ENCODE results near the gene DVL2.
"Not testable (repeated sequence)": the region's sequence is repeated elsewhere in the genome, so short reads cannot be mapped to it uniquely, and the experiment has no call there.

DVL2 gene

GRCh38 chr17:7254511-7254910 is 20.2 kb upstream of the DVL2 start:
- no peak for DNase-seq

- DNase-seq: no peak
Observed at GRCh38 chr17:7253082-7253481, 18.8 kb upstream of the DVL2 start.

GRCh38 chr17:7252176-7253043 is 18.1 kb upstream of the DVL2 start, which contains the start of gene ELP5:
Gene ELP5 (plus strand): TSS chr17:7252215. CDS start chr17:7252551, 336 bp downstream.
- peak; percentile 78 for DNase-seq

- DNase-seq: peak; percentile 88
Observed at GRCh38 chr17:7251661-7252175, 17.4 kb upstream of the DVL2 start, which contains the start of gene CTDNEP1. Gene CTDNEP1 (minus strand): TSS chr17:7251734. CDS start chr17:7251296, 438 bp downstream.

- DNase-seq: no peak
Observed at GRCh38 chr17:7250695-7251627, 16.6 kb upstream of the DVL2 start.

- no peak for DNase-seq
Observed at GRCh38 chr17:7249830-7250229, 15.5 kb upstream of the DVL2 start.

- DNase-seq: no peak
Observed at GRCh38 chr17:7249214-7249613, 14.9 kb upstream of the DVL2 start.

GRCh38 chr17:7248796-7249195 is 14.5 kb upstream of the DVL2 start:
- DNase-seq: no peak

- no peak for DNase-seq
Observed at GRCh38 chr17:7246779-7247178, 12.5 kb upstream of the DVL2 start.

GRCh38 chr17:7243838-7244237 is 9.5 kb upstream of the DVL2 start:
- DNase-seq: not testable (repeated sequence)

- DNase-seq: no peak
Observed at GRCh38 chr17:7243453-7243729, 9.1 kb upstream of the DVL2 start.

GRCh38 chr17:7242717-7243452 is 8.6 kb upstream of the DVL2 start:
- peak; percentile 83 for DNase-seq

- DNase-seq: peak; percentile 63
Observed at GRCh38 chr17:7241783-7242716, 7.7 kb upstream of the DVL2 start, which contains the start of gene GABARAP. Gene GABARAP (minus strand): TSS chr17:7242449. CDS start chr17:7242330, 119 bp downstream.

- no peak for DNase-seq
Observed at GRCh38 chr17:7241090-7241733, 6.9 kb upstream of the DVL2 start.

- DNase-seq: no peak
Observed at GRCh38 chr17:7240375-7240774, 6.1 kb upstream of the DVL2 start.

GRCh38 chr17:7239091-7240027 is 5.0 kb upstream of the DVL2 start, which contains the start of gene PHF23:
Gene PHF23 (minus strand): TSS chr17:7239457. CDS start chr17:7239279, 178 bp downstream.
- peak; percentile 96 for DNase-seq

GRCh38 chr17:7238420-7239090 is 4.2 kb upstream of the DVL2 start:
- DNase-seq: no peak

- DNase-seq: no peak
Observed at GRCh38 chr17:7237761-7238419, 3.6 kb upstream of the DVL2 start.

All from DMS 273 treated with DMSO at 0.1 percent for 48 hours (cell line).